ENCODE data around the gene YIPF1.

- TF ChIP-seq POLR2AphosphoS5 (IDR thresholded peaks at IDR 0.05; ENCODE audit: borderline replicate concordance, low read depth, low read length): no peak
- TF ChIP-seq EZH2 (IDR thresholded peaks at IDR 0.05): no peak
- no peak for TF ChIP-seq FOXP2 (optimal IDR thresholded peaks at IDR 0.05; ENCODE audit: control extremely low read depth, extremely low read length, insufficient read depth)
Measured at GRCh38 chr1:53810497-53810896, 79.1 kb downstream of the YIPF1 start.

Data from SK-N-MC (cell line).